ENCODE results near the gene EEIG1. TPM values are rescaled to one million over a fixed set of nuclear protein-coding genes. Genes with fewer than 3 reads are reported as not detected.
A peak's percentile ranks its signal among the peaks of the same experiment; 100 is the strongest.

EEIG1 gene
- total RNA-seq, 4 donors from 2014 or later: 33.9 to 53.8 (median 50.2) TPM

GRCh38 chr9:127955294-127956015 lies 25.3 kb downstream of the EEIG1 start:
- peaks cover 0 to 87% (median 75%) of the 10 kb centered on the region in 4 donors for H3K4me1 ChIP-seq

GRCh38 chr9:127954831-127955293 lies 25.9 kb downstream of the EEIG1 start:
- Histone ChIP-seq H3K27ac (peak overlapping the region; percentile 74 to 99 (median 90)), H3K27me3 (no peaks in the 10 kb centered on the region), H3K36me3 (no peaks in the 10 kb centered on the region), H3K4me3 (no peak overlapping the region), H3K9me3 (no peaks in the 10 kb centered on the region), H3K4me1 (peaks cover 0 to 87% (median 69%) of the 10 kb centered on the region in 4 donors)
- WGBS, 2 donors: 27 to 29% methylated on average over 7 to 13 of the region's 13 CpGs
- DNase-seq (ENCODE audit: low spot score in 2 of 2): no peak
- TF ChIP-seq POLR2A (IDR thresholded peaks at IDR 0.05) (peak in 1 of 2 donors; percentile 26), EP300 (IDR thresholded peaks at IDR 0.05) (peak in 1 of 2 donors; percentile 69), CTCF (IDR thresholded peaks at IDR 0.05) (no peak)

More at GRCh38 chr9:127955294-127956015, 25.3 kb downstream of the EEIG1 start:
- Histone ChIP-seq H3K27me3 (no peaks in the 10 kb centered on the region), H3K4me3 (no peak overlapping the region), H3K36me3 (no peaks in the 10 kb centered on the region), H3K27ac (peak overlapping the region; percentile 74 to 99 (median 90)), H3K9me3 (no peaks in the 10 kb centered on the region)
- 48 to 55% methylated on average over 12 of the region's 12 CpGs for WGBS, 2 donors
- no peak for TF ChIP-seq POLR2A (IDR thresholded peaks at IDR 0.05)
- TF ChIP-seq CTCF (IDR thresholded peaks at IDR 0.05): peak in 3 of 5 experiments; percentile 26 to 43 (median 38)
- TF ChIP-seq EP300 (IDR thresholded peaks at IDR 0.05): no peak
- no peak for DNase-seq (ENCODE audit: low spot score in 2 of 2)

GRCh38 chr9:127953768-127954505 lies 26.9 kb downstream of the EEIG1 start:
- Histone ChIP-seq H3K27me3 (no peaks in the 10 kb centered on the region), H3K4me3 (no peak overlapping the region), H3K4me1 (peaks cover 0 to 87% (median 67%) of the 10 kb centered on the region in 4 donors), H3K36me3 (no peaks in the 10 kb centered on the region), H3K27ac (peak overlapping the region; percentile 74 to 99 (median 90)), H3K9me3 (no peaks in the 10 kb centered on the region)
- TF ChIP-seq POLR2A (IDR thresholded peaks at IDR 0.05) (no peak), CTCF (IDR thresholded peaks at IDR 0.05) (no peak), EP300 (IDR thresholded peaks at IDR 0.05) (no peak)
- WGBS, 2 donors: 73 to 85% methylated on average over 17 of the region's 17 CpGs
- no peak for DNase-seq (ENCODE audit: low spot score in 2 of 2)

GRCh38 chr9:127953154-127953553 lies 27.6 kb downstream of the EEIG1 start:
- Histone ChIP-seq H3K36me3 (no peaks in the 10 kb centered on the region), H3K4me1 (peaks cover 0 to 91% (median 68%) of the 10 kb centered on the region in 4 donors), H3K9me3 (no peaks in the 10 kb centered on the region), H3K4me3 (no peak overlapping the region), H3K27me3 (no peaks in the 10 kb centered on the region), H3K27ac (peak overlapping the region; percentile 76 to 99 (median 90))
- WGBS, 2 donors: 39 to 53% methylated on average over 1 of the region's 1 CpG
- no peak for TF ChIP-seq POLR2A (IDR thresholded peaks at IDR 0.05)
- TF ChIP-seq EP300 (IDR thresholded peaks at IDR 0.05): no peak
- TF ChIP-seq CTCF (IDR thresholded peaks at IDR 0.05): no peak
- DNase-seq (ENCODE audit: low spot score in 2 of 2): no peak

Data from tibial nerve (tissue), 4 donors.